Activated CD4-positive, alpha-beta T cell treated with anti-CD3 and anti-CD28 coated beads for 36 hours (primary cell): Measurements from ENCODE around the gene RAPGEF2. TPM values are rescaled to one million over a fixed set of nuclear protein-coding genes. Genes with fewer than 3 reads are reported as not detected.
"Not testable (repeated sequence)": the region's sequence is repeated elsewhere in the genome, so short reads cannot be mapped to it uniquely, and the experiment has no call there.

Source experiments
- ATAC-seq: fragments of 200-7000 bp; cut with Tn5 transposase; one replicate; pipeline ENCODE4 v1.10.0; 2021; ENCODE audit warnings: mild to moderate bottlenecking, moderate library complexity
- CTCF ChIA-PET: fragments of 350-600 bp; sonication (Branson Sonifier 250); formaldehyde crosslinking; loops from one replicate; lab custom pipeline; 2021; ENCODE audit warnings: antibody characterized with exemption; lab: Charles Lee
- POLR2A ChIA-PET: fragments of 350-600 bp; sonication (Branson Sonifier 250); formaldehyde crosslinking; loops from one replicate; lab custom pipeline; 2021; ENCODE audit warnings: antibody characterized with exemption, inconsistent platforms; lab: Charles Lee
- DNase-seq: peaks from one replicate; pipeline ENCODE4 v3.0.0-alpha.2; 2020
- H3K27ac Mint-ChIP-seq: one replicate; pipeline ENCODE4 v1.8.0; 2021; ENCODE audit warnings: mixed read lengths
- H3K27me3 Mint-ChIP-seq: one replicate; pipeline ENCODE4 v1.8.0; 2021; ENCODE audit warnings: mixed read lengths
- H3K36me3 Mint-ChIP-seq: one replicate; pipeline ENCODE4 v1.8.0; 2021; ENCODE audit warnings: low read depth, mixed read lengths
- H3K4me1 Mint-ChIP-seq: one replicate; pipeline ENCODE4 v1.8.0; 2021; ENCODE audit warnings: mixed read lengths
- H3K4me3 Mint-ChIP-seq: one replicate; pipeline ENCODE4 v1.8.0; 2021; ENCODE audit warnings: mild to moderate bottlenecking, moderate library complexity, mixed read lengths
- H3K9me3 Mint-ChIP-seq: one replicate; pipeline ENCODE4 v1.8.0; 2021; ENCODE audit warnings: low read depth, mixed read lengths
- intact Hi-C, 2 experiments: fragments of 100-400 bp; cut with DNase I in 1 of 2; cut with micrococcal nuclease in 1 of 2; formaldehyde crosslinking; loops; one replicate each; pipeline versions ENCODE4 v1.14.2 to v1.15.1; 2022 to 2024; cut with DNase I, micrococcal nuclease
- total RNA-seq, 2 experiments: library from RNA; stranded (reverse); gene quantifications; one replicate each; pipeline ENCODE4 v1.2.3, GENCODE V29; 2021

Gene RAPGEF2
- total RNA-seq, 2 experiments from 2014 or later: 18.5 to 20.2 TPM

- H3K36me3 Mint-ChIP-seq: peaks cover 13% of the 10 kb centered on the region
- ChIA-PET CTCF (interaction anchor here (1.3 kb wide), 1 partner anchor 29 kb away, joined by 3 read pairs; no protein-coding TSS in a partner anchor), POLR2A (no interaction called here)
- intact Hi-C loops: no loop called here
- no peaks in the 10 kb centered on the region for H3K27me3 Mint-ChIP-seq
- DNase-seq: no peak
- H3K4me1 Mint-ChIP-seq: peaks cover 16% of the 10 kb centered on the region
- H3K4me3 Mint-ChIP-seq: no peak overlapping the region
- no peaks in the 10 kb centered on the region for H3K9me3 Mint-ChIP-seq
- ATAC-seq: no peak
- H3K27ac Mint-ChIP-seq: no peak overlapping the region
Measured at GRCh38 chr4:159242427-159242826, 139.5 kb downstream of the RAPGEF2 start.

DNA sequence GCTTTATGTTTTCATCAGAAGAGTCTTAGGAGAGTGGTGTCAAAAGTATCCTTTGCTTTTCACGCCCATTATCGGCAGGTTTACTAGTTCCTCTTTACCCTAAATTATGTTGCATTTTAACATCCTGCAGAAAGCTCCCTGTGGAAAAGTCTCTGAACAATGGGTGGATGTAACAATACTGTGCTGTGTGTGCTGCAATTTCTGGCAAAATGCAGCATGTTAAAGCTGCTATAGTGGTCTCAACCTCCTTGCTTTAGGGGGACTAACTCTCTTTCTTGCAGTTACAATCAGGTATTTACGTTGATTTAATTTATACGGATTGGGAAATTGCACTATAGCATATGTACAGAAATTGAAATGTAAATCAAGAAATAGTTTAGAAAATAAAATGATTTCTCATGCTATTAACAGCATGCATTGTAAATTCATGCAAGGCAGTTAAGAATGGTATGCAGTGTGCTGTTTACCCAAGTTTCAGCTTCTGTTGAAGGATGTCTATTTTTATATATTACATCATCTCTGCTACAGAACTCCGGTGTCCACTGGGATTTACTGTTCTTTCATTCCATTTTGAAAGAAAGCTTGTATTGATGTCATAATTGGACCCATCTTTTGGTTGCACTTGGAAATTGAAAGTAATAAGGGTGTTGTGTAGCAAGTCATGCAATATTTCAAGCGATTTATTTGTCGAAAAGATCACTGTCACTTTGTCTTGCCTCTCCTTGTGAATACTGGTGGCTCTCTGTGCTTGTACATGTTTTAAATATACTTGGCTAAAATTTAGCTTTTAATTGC, 145.7 kb downstream of the RAPGEF2 start:
- CTCF ChIA-PET: interaction anchor here (0.7 kb wide), 1 partner anchor 449 kb away, joined by 5 read pairs; no protein-coding TSS in a partner anchor
- H3K9me3 Mint-ChIP-seq: peaks cover 2% of the 10 kb centered on the region
- DNase-seq (no peak), ATAC-seq (no peak)
- no peaks in the 10 kb centered on the region for H3K27me3 Mint-ChIP-seq
- no peak overlapping the region for H3K27ac Mint-ChIP-seq
- H3K4me3 Mint-ChIP-seq: no peak overlapping the region
- intact Hi-C loops: no loop called here
- H3K36me3 Mint-ChIP-seq: peaks cover 22% of the 10 kb centered on the region
- peaks cover 16% of the 10 kb centered on the region for H3K4me1 Mint-ChIP-seq
- POLR2A ChIA-PET: no interaction called here

GRCh38 chr4:159250751-159251325, 148.0 kb downstream of the RAPGEF2 start:
- Mint-ChIP-seq H3K27me3 (no peaks in the 10 kb centered on the region), H3K4me3 (no peak overlapping the region), H3K4me1 (peaks cover 16% of the 10 kb centered on the region), H3K36me3 (peaks cover 20% of the 10 kb centered on the region), H3K27ac (no peak overlapping the region), H3K9me3 (peaks cover 2% of the 10 kb centered on the region)
- intact Hi-C loops: no loop called here
- DNase-seq: no peak
- ChIA-PET POLR2A (no interaction called here), CTCF (no interaction called here)
- no peak for ATAC-seq

DNA sequence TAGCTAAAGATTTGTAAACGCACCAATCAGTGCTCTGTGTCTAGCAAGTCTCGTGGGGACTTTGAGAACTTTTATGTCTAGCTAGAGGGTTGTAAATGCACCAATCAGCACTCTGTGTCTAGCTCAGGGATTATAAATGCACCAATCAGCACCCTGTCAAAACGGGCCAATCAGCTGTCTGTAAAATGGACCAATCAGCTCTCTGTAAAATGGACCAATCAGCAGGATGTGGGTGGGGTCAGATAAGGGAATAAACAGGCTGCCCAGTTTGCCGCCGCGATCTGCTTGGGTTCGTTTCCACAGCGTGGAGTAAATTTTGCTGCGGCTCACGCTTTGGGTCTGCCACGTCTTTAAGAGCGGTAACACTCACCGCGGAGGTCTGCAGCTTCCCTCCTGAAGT, 148.7 kb downstream of the RAPGEF2 start:
- POLR2A ChIA-PET, H3K27me3 Mint-ChIP-seq, H3K9me3 Mint-ChIP-seq, DNase-seq, ATAC-seq, H3K27ac Mint-ChIP-seq, H3K4me3 Mint-ChIP-seq, intact Hi-C loops: not testable (repeated sequence)
- peaks cover 18% of the 10 kb centered on the region for H3K4me1 Mint-ChIP-seq
- peaks cover 25% of the 10 kb centered on the region for H3K36me3 Mint-ChIP-seq
- CTCF ChIA-PET: interaction anchor here (0.8 to 1.2 kb wide), 2 partner anchors 12 to 16 kb away, joined by 3 to 4 read pairs; no protein-coding TSS in a partner anchor

- H3K4me1 Mint-ChIP-seq: peaks cover 17% of the 10 kb centered on the region
- no peak overlapping the region for H3K4me3 Mint-ChIP-seq
- ATAC-seq (no peak), DNase-seq (no peak)
- CTCF ChIA-PET: interaction anchor here (0.8 to 1.2 kb wide), 3 partner anchors 13 to 102 kb away, joined by 3 to 4 read pairs (median 3); no protein-coding TSS in a partner anchor
- H3K36me3 Mint-ChIP-seq: peaks cover 31% of the 10 kb centered on the region
- POLR2A ChIA-PET: no interaction called here
- intact Hi-C loops: no loop called here
- no peak overlapping the region for H3K27ac Mint-ChIP-seq
- H3K27me3 Mint-ChIP-seq: no peaks in the 10 kb centered on the region
- peaks cover 2% of the 10 kb centered on the region for H3K9me3 Mint-ChIP-seq
Measured at GRCh38 chr4:159252491-159252890, 149.6 kb downstream of the RAPGEF2 start.

GRCh38 chr4:159256037-159256436, 153.2 kb downstream of the RAPGEF2 start:
- DNase-seq (no peak), ATAC-seq (no peak)
- POLR2A ChIA-PET: no interaction called here
- no peak overlapping the region for H3K27ac Mint-ChIP-seq
- H3K4me3 Mint-ChIP-seq: no peak overlapping the region
- intact Hi-C loops: no loop called here
- no peaks in the 10 kb centered on the region for H3K27me3 Mint-ChIP-seq
- H3K9me3 Mint-ChIP-seq: peaks cover 2% of the 10 kb centered on the region
- CTCF ChIA-PET: no interaction called here
- H3K36me3 Mint-ChIP-seq: peaks cover 30% of the 10 kb centered on the region
- H3K4me1 Mint-ChIP-seq: peaks cover 3% of the 10 kb centered on the region

- H3K27me3 Mint-ChIP-seq: no peaks in the 10 kb centered on the region
- no peak overlapping the region for H3K27ac Mint-ChIP-seq
- no peak overlapping the region for H3K4me3 Mint-ChIP-seq
- ChIA-PET POLR2A (no interaction called here), CTCF (no interaction called here)
- ATAC-seq (no peak), DNase-seq (no peak)
- no peaks in the 10 kb centered on the region for H3K9me3 Mint-ChIP-seq
- intact Hi-C loops: no loop called here
- H3K4me1 Mint-ChIP-seq: peaks cover 3% of the 10 kb centered on the region
- H3K36me3 Mint-ChIP-seq: peaks cover 19% of the 10 kb centered on the region
Measured at GRCh38 chr4:159258889-159259560, 156.1 kb downstream of the RAPGEF2 start.

DNA sequence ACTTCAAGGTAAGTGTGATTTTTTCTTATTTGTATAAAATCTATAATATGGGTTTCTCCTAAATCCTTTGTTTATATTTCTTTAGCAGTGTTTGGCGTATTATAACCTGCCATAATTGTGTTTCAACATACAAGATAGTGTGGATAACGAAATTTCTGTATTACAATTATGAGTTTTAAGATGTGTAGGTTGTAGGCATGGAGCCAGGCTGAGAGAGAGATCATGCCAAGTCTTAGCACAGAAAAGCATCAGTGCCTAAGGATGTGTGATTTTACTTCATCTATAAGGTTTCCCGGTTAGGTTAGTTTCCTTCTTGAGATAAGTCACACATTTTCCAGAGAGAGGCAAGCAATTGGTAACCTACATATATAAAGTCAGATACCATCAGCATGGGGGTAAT, 161.2 kb downstream of the RAPGEF2 start:
- ATAC-seq: no peak
- no peak for DNase-seq
- Mint-ChIP-seq H3K27me3 (no peaks in the 10 kb centered on the region), H3K4me1 (no peaks in the 10 kb centered on the region), H3K36me3 (no peaks in the 10 kb centered on the region), H3K27ac (no peak overlapping the region), H3K4me3 (no peak overlapping the region), H3K9me3 (no peaks in the 10 kb centered on the region)
- ChIA-PET CTCF (no interaction called here), POLR2A (no interaction called here)
- intact Hi-C loops: no loop called here

- intact Hi-C loops: no loop called here
- Mint-ChIP-seq H3K4me1 (peaks cover 4% of the 10 kb centered on the region), H3K27me3 (no peaks in the 10 kb centered on the region), H3K4me3 (no peak overlapping the region), H3K27ac (no peak overlapping the region), H3K9me3 (no peaks in the 10 kb centered on the region), H3K36me3 (peaks cover 2% of the 10 kb centered on the region)
- POLR2A ChIA-PET: no interaction called here
- CTCF ChIA-PET: interaction anchor here (0.6 to 1.3 kb wide), 3 partner anchors 15 to 408 kb away, joined by 3 read pairs; no protein-coding TSS in a partner anchor
- DNase-seq (no peak), ATAC-seq (no peak)
Measured at GRCh38 chr4:159266981-159267868, 164.3 kb downstream of the RAPGEF2 start.

DNA sequence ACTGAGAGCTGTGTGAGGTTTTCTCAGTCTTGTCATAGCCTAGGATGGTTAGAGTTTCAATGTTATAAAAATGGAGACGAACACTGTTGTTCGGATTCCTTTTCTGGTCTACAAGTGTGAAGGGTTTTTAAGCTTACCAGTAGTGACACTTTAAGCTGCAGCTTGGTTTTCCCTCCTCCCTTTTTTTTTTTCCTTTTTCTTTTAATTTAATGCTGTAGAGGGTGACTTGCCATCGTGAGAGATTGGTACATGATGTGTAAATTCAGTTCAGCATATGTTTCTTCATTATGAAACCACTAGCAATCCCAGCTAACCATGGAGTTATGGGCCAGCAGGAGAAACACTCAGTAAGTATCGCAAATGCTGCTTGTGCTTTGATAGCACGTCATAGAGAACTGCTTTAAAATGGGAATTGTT, 165.0 kb downstream of the RAPGEF2 start:
- intact Hi-C loops: no loop called here
- CTCF ChIA-PET: interaction anchor here (0.6 to 1.3 kb wide), 3 partner anchors 16 to 33 kb away, joined by 3 read pairs; no protein-coding TSS in a partner anchor
- DNase-seq: no peak
- peaks cover 9% of the 10 kb centered on the region for H3K4me1 Mint-ChIP-seq
- H3K36me3 Mint-ChIP-seq: peaks cover 2% of the 10 kb centered on the region
- no peak overlapping the region for H3K27ac Mint-ChIP-seq
- ATAC-seq: no peak
- H3K9me3 Mint-ChIP-seq: no peaks in the 10 kb centered on the region
- H3K27me3 Mint-ChIP-seq: no peaks in the 10 kb centered on the region
- no peak overlapping the region for H3K4me3 Mint-ChIP-seq
- POLR2A ChIA-PET: no interaction called here

GRCh38 chr4:159268607-159269006, 165.7 kb downstream of the RAPGEF2 start:
- Mint-ChIP-seq H3K36me3 (peaks cover 2% of the 10 kb centered on the region), H3K4me3 (no peak overlapping the region), H3K27ac (no peak overlapping the region), H3K9me3 (no peaks in the 10 kb centered on the region), H3K27me3 (no peaks in the 10 kb centered on the region), H3K4me1 (peaks cover 9% of the 10 kb centered on the region)
- intact Hi-C loops: no loop called here
- ATAC-seq (no peak), DNase-seq (no peak)
- CTCF ChIA-PET: interaction anchor here (0.6 kb wide), 1 partner anchor 18 kb away, joined by 3 read pairs; no protein-coding TSS in a partner anchor
- POLR2A ChIA-PET: no interaction called here
